GM19452 (cell line): ENCODE measurements around the gene STAC3.

Experiments used
- ATAC-seq: cut with Tn5 transposase; IDR thresholded peaks from one replicate; pipeline ENCODE4 v1.9.1; 2021; ENCODE audit not compliant: unreplicated experiment

Gene STAC3

DNA sequence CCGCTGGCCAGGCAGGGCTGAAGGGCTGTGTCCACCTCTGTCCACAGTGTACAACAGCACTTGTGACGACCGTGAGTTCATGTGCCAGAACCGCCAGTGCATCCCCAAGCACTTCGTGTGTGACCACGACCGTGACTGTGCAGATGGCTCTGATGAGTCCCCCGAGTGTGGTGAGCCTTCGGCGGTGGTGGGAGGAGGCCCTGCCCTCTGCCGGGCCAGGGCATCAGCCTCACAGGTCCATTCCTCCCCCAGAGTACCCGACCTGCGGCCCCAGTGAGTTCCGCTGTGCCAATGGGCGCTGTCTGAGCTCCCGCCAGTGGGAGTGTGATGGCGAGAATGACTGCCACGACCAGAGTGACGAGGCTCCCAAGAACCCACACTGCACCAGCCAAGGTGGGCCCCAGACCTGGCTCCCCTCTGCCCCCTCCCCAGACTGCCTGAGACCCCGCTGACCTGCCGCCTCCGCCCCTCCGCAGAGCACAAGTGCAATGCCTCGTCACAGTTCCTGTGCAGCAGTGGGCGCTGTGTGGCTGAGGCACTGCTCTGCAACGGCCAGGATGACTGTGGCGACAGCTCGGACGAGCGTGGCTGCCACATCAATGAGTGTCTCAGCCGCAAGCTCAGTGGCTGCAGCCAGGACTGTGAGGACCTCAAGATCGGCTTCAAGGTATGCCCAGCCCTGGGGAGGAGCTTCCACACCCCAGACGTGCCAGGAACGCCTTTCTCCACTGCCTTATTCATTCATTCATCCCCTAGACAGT is 55.2 kb downstream of the STAC3 start:
- ATAC-seq: no peak

DNA sequence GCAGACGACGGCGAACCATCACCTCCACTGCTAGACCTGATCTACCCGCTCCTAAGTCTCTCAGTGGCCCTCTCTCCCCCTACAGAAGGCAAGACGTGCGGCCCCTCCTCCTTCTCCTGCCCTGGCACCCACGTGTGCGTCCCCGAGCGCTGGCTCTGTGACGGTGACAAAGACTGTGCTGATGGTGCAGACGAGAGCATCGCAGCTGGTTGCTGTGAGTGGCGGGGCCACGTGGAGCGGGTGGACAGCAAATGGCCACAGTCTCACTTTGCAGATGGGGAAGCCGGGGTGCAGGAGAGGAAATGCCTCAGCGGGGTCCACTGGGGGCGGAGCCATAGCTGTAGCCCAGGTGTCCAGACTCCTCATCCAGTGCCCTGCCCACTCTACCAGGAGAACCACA is 55.8 kb downstream of the STAC3 start:
- ATAC-seq: no peak

DNA sequence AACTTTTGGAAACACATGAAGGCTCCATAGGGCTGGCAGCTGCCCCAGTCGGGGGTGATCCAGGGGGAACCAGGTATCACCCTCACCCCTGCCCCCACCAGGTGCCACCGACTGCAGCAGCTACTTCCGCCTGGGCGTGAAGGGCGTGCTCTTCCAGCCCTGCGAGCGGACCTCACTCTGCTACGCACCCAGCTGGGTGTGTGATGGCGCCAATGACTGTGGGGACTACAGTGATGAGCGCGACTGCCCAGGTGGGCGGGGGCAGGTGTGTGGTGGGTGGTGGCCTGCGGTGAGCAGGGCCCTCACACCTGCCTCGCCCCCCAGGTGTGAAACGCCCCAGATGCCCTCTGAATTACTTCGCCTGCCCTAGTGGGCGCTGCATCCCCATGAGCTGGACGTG is 56.7 kb downstream of the STAC3 start:
- no peak for ATAC-seq

DNA sequence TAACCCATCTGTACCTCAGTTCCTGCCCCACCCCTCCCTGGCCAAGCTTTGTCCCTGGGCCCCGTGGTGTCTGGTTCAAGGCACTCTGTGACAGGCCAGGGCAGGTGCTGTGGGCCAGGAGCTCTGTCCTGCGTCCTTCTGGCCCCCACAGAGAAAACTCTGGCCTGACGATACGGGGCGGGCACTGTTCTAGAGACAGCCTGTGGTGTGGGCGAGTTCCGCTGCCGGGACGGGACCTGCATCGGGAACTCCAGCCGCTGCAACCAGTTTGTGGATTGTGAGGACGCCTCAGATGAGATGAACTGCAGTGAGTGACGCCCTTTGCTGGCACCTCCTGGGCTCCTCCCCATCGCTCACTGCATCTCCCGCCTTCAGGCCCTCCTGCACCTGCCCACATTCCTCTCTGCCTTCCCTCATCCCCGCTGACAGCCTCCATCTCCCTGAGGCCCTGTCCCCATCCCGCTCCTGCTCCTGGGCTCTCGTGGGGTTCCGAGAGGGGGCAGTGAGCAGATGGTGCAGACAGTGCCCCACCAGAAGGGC is 57.2 kb downstream of the STAC3 start:
- ATAC-seq: no peak
